Measurements from ENCODE around the gene AMPH.
"Not testable (repeated sequence)": the region's sequence is repeated elsewhere in the genome, so short reads cannot be mapped to it uniquely, and the experiment has no call there.

The AMPH gene

GRCh38 chr7:38391751-38392150 is 239.4 kb downstream of the AMPH start:
- DNase-seq, result no peak

- no peak for DNase-seq
Observed at GRCh38 chr7:38385682-38386081, 245.5 kb downstream of the AMPH start.

- DNase-seq, result no peak
Observed at GRCh38 chr7:38383281-38383680, 247.9 kb downstream of the AMPH start.

- no peak for DNase-seq
Observed at GRCh38 chr7:38382684-38383083, 248.5 kb downstream of the AMPH start.

- DNase-seq, result no peak
Observed at GRCh38 chr7:38375453-38375852, 255.7 kb downstream of the AMPH start.

GRCh38 chr7:38374507-38374906 is 256.7 kb downstream of the AMPH start:
- DNase-seq, result no peak

- no peak for DNase-seq
Observed at GRCh38 chr7:38373155-38373554, 258.0 kb downstream of the AMPH start.

- DNase-seq, result no peak
Observed at GRCh38 chr7:38372290-38372689, 258.9 kb downstream of the AMPH start.

GRCh38 chr7:38369816-38370493 is 261.2 kb downstream of the AMPH start:
- DNase-seq, result peak; percentile 78

- DNase-seq, result peak; percentile 61
Observed at GRCh38 chr7:38368191-38368605, 263.0 kb downstream of the AMPH start.

- no peak for DNase-seq
Observed at GRCh38 chr7:38367301-38367890, 263.8 kb downstream of the AMPH start.

- not testable (repeated sequence) for DNase-seq
Observed at GRCh38 chr7:38363379-38363778, 267.8 kb downstream of the AMPH start.

GRCh38 chr7:38362611-38363237 is 268.4 kb downstream of the AMPH start:
- not testable (repeated sequence) for DNase-seq

- DNase-seq, result no peak
Observed at GRCh38 chr7:38360776-38361175, 270.4 kb downstream of the AMPH start.

GRCh38 chr7:38359071-38359601 is 272.0 kb downstream of the AMPH start:
- DNase-seq, result not testable (repeated sequence)

GRCh38 chr7:38358273-38358831 is 272.8 kb downstream of the AMPH start:
- peak; percentile 53 for DNase-seq

- not testable (repeated sequence) for DNase-seq
Observed at GRCh38 chr7:38354271-38354851, 276.8 kb downstream of the AMPH start.

- not testable (repeated sequence) for DNase-seq
Observed at GRCh38 chr7:38353431-38353881, 277.7 kb downstream of the AMPH start.

GRCh38 chr7:38351601-38352000 is 279.6 kb downstream of the AMPH start:
- DNase-seq, result no peak

- not testable (repeated sequence) for DNase-seq
Observed at GRCh38 chr7:38350777-38351176, 280.4 kb downstream of the AMPH start.

GRCh38 chr7:38349869-38350583 is 281.1 kb downstream of the AMPH start:
- not testable (repeated sequence) for DNase-seq

GRCh38 chr7:38349126-38349795 is 281.9 kb downstream of the AMPH start:
- DNase-seq, result not testable (repeated sequence)

All from left hindlimb (tissue), 1 donor.